ENCODE results near the gene ARNT2. TPM values are rescaled to one million over a fixed set of nuclear protein-coding genes. Genes with fewer than 3 reads are reported as not detected.

The ARNT2 gene
- polyA plus RNA-seq, 1 of the 3 experiments (the other 2 are of a cell fraction): 17.0 TPM

DNA sequence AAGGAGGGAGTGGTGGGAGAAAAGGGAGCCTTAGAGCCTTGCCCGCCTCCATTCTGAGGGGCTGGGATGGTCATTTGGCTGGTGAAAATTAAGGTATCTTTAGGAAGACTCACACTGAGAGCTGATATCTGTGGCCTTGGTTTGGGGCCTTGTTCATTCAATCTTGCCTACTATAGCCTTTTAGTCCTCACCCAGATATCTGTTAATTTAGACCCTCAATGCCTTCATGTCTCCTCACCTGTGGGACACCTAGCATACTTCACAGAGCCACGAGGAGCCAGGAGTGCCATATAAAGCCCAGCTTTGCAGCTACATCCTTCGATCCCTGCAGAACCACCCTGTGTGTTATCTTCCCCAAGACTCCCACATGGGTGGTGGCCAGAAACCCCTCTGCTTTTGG is 4.7 kb upstream of the ARNT2 start:
- Histone ChIP-seq H3K4me2 (no peak overlapping the region), H4K20me1 (ENCODE audit: insufficient read depth) (no peaks in the 10 kb centered on the region), H3K79me2 (ENCODE audit: insufficient read depth) (no peaks in the 10 kb centered on the region), H3K27me3 (ENCODE audit: insufficient read depth) (no peaks in the 10 kb centered on the region), H3K9me3 (no peaks in the 10 kb centered on the region), H3F3A (replicated peaks; ENCODE audit: insufficient read depth) (no peaks in the 10 kb centered on the region), H3K9ac (no peak overlapping the region), H2AFZ (ENCODE audit: low read depth) (no peak overlapping the region), H3K36me3 (replicated peaks in 1 of 2; ENCODE audit: control insufficient read depth in 1 of 2, insufficient read depth in 2 of 2, low read length in 1 of 2) (no peaks in the 10 kb centered on the region), H3K4me1 (ENCODE audit: control insufficient read depth in 1 of 2, insufficient read depth in 2 of 2, low read depth in 1 of 2, low read length in 1 of 2) (peaks cover 0 to 13% of the 10 kb centered on the region in 2 experiments; a peak in 2 of 4 replicates), H3K27ac (ENCODE audit: low read depth in 2 of 2, low read length in 1 of 2) (no peak overlapping the region), H3K4me3 (ENCODE audit: low read depth in 2 of 2, low read length in 1 of 2) (no peak overlapping the region), H3K9me2 (no peaks in the 10 kb centered on the region)
- POLR2A ChIA-PET: interaction anchor here (1.2 to 1.5 kb wide), 2 partner anchors 12 to 16 kb away, joined by 3 read pairs; no protein-coding TSS in a partner anchor
- CTCF ChIA-PET: no interaction called here
- WGBS (ENCODE audit: low lambda C conversion rate): 87% methylated on average over 3 of the region's 3 CpGs
- TF ChIP-seq FOSL2 (IDR thresholded peaks at IDR 0.05; ENCODE audit: borderline replicate concordance, low read depth) (no peak), SIN3A (IDR thresholded peaks at IDR 0.05; ENCODE audit: borderline replicate concordance, low read depth, low read length) (no peak), GABPA (IDR thresholded peaks at IDR 0.05; ENCODE audit: low read depth) (no peak), NRF1 (IDR thresholded peaks at IDR 0.05; ENCODE audit: low read depth, low read length) (no peak), TEAD4 (IDR thresholded peaks at IDR 0.05; ENCODE audit: borderline replicate concordance, insufficient read depth) (no peak), RAD21 (IDR thresholded peaks at IDR 0.05; ENCODE audit: low read length) (no peak), EP300 (IDR thresholded peaks at IDR 0.05; ENCODE audit: borderline replicate concordance in 1 of 2, low read depth in 1 of 2, low read length in 1 of 2) (no peak), FOXJ3 (CRISPR knock-in tag; IDR thresholded peaks at IDR 0.05) (no peak), SMC3 (IDR thresholded peaks at IDR 0.05; ENCODE audit: low read depth, low read length) (no peak), MXI1 (IDR thresholded peaks at IDR 0.05; ENCODE audit: low read depth, low read length) (no peak)
- TF ChIP-seq, protein P1, sequence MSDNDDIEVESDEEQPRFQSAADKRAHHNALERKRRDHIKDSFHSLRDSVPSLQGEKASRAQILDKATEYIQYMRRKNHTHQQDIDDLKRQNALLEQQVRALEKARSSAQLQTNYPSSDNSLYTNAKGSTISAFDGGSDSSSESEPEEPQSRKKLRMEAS (IDR thresholded peaks at IDR 0.05; ENCODE audit: low read depth): no peak
- TF ChIP-seq, protein P2, sequence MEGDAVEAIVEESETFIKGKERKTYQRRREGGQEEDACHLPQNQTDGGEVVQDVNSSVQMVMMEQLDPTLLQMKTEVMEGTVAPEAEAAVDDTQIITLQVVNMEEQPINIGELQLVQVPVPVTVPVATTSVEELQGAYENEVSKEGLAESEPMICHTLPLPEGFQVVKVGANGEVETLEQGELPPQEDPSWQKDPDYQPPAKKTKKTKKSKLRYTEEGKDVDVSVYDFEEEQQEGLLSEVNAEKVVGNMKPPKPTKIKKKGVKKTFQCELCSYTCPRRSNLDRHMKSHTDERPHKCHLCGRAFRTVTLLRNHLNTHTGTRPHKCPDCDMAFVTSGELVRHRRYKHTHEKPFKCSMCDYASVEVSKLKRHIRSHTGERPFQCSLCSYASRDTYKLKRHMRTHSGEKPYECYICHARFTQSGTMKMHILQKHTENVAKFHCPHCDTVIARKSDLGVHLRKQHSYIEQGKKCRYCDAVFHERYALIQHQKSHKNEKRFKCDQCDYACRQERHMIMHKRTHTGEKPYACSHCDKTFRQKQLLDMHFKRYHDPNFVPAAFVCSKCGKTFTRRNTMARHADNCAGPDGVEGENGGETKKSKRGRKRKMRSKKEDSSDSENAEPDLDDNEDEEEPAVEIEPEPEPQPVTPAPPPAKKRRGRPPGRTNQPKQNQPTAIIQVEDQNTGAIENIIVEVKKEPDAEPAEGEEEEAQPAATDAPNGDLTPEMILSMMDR (IDR thresholded peaks at IDR 0.05): no peak
- TF ChIP-seq, protein P3, sequence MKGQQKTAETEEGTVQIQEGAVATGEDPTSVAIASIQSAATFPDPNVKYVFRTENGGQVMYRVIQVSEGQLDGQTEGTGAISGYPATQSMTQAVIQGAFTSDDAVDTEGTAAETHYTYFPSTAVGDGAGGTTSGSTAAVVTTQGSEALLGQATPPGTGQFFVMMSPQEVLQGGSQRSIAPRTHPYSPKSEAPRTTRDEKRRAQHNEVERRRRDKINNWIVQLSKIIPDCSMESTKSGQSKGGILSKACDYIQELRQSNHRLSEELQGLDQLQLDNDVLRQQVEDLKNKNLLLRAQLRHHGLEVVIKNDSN (IDR thresholded peaks at IDR 0.05; ENCODE audit: borderline replicate concordance, low read depth): no peak
- no peak for DNase-seq

DNA sequence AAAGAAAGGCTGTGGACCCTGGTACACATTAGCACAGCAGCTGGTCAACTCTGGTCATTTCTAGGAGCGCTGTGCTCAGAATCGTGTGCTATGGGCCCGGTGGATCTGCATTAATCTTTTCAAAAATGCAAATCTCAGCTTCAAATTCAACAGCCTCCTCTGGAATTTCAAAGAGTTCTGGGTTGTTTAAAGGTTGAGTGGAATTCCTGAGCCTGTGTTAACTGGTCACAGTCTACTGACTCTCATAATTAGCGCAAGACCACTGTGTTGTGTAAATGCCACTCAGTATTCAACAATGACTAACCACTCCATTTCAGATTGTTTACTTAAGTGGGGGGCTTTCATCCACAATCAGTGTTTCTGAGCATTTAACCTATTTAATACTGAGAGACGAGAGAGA is 2.7 kb upstream of the ARNT2 start:
- WGBS (ENCODE audit: low lambda C conversion rate): 95% methylated on average over 5 of the region's 5 CpGs
- POLR2A ChIA-PET: no interaction called here
- no peak for TF ChIP-seq FOXM1 (IDR thresholded peaks at IDR 0.05; ENCODE audit: low read depth)
- no peak for TF ChIP-seq TAF1 (IDR thresholded peaks at IDR 0.05; ENCODE audit: borderline replicate concordance, low read depth, low read length)
- no peak for TF ChIP-seq EZH2phosphoT487 (IDR thresholded peaks at IDR 0.05; ENCODE audit: borderline replicate concordance, low read depth)
- no peak for TF ChIP-seq SMC3 (IDR thresholded peaks at IDR 0.05; ENCODE audit: low read depth, low read length)
- TF ChIP-seq MXI1 (IDR thresholded peaks at IDR 0.05; ENCODE audit: low read depth, low read length): no peak
- TF ChIP-seq, protein P4, sequence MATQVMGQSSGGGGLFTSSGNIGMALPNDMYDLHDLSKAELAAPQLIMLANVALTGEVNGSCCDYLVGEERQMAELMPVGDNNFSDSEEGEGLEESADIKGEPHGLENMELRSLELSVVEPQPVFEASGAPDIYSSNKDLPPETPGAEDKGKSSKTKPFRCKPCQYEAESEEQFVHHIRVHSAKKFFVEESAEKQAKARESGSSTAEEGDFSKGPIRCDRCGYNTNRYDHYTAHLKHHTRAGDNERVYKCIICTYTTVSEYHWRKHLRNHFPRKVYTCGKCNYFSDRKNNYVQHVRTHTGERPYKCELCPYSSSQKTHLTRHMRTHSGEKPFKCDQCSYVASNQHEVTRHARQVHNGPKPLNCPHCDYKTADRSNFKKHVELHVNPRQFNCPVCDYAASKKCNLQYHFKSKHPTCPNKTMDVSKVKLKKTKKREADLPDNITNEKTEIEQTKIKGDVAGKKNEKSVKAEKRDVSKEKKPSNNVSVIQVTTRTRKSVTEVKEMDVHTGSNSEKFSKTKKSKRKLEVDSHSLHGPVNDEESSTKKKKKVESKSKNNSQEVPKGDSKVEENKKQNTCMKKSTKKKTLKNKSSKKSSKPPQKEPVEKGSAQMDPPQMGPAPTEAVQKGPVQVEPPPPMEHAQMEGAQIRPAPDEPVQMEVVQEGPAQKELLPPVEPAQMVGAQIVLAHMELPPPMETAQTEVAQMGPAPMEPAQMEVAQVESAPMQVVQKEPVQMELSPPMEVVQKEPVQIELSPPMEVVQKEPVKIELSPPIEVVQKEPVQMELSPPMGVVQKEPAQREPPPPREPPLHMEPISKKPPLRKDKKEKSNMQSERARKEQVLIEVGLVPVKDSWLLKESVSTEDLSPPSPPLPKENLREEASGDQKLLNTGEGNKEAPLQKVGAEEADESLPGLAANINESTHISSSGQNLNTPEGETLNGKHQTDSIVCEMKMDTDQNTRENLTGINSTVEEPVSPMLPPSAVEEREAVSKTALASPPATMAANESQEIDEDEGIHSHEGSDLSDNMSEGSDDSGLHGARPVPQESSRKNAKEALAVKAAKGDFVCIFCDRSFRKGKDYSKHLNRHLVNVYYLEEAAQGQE (IDR thresholded peaks at IDR 0.05; ENCODE audit: low read depth, low read length): no peak

More for the DNA sequence above, 2.7 kb upstream of the ARNT2 start:
- no peaks in the 10 kb centered on the region for H3K36me3 ChIP-seq (replicated peaks in 1 of 2; ENCODE audit: control insufficient read depth in 1 of 2, insufficient read depth in 2 of 2, low read length in 1 of 2)
- no peaks in the 10 kb centered on the region for H3K9me2 ChIP-seq
- no peak for DNase-seq
- H3K9ac ChIP-seq: no peak overlapping the region
- H3K4me2 ChIP-seq: no peak overlapping the region
- no peak overlapping the region for H3K27ac ChIP-seq (ENCODE audit: low read depth in 2 of 2, low read length in 1 of 2)
- CTCF ChIA-PET: no interaction called here
- no peaks in the 10 kb centered on the region for H3K9me3 ChIP-seq
- H4K20me1 ChIP-seq (ENCODE audit: insufficient read depth): no peaks in the 10 kb centered on the region
- peaks cover 6 to 17% of the 10 kb centered on the region in 2 experiments; a peak in 2 of 4 replicates for H3K4me1 ChIP-seq (ENCODE audit: control insufficient read depth in 1 of 2, insufficient read depth in 2 of 2, low read depth in 1 of 2, low read length in 1 of 2)
- no peak overlapping the region for H3K4me3 ChIP-seq (ENCODE audit: low read depth in 2 of 2, low read length in 1 of 2)
- no peaks in the 10 kb centered on the region for H3K27me3 ChIP-seq (ENCODE audit: insufficient read depth)
- H2AFZ ChIP-seq (ENCODE audit: low read depth): no peak overlapping the region
- no peaks in the 10 kb centered on the region for H3F3A ChIP-seq (replicated peaks; ENCODE audit: insufficient read depth)
- peaks cover 7% of the 10 kb centered on the region; the same call in 1 of the 2 replicates for H3K79me2 ChIP-seq (ENCODE audit: insufficient read depth)
